ENCODE measurements around the gene EFNA2.

Gene EFNA2

GRCh38 chr19:1249990-1250436 lies 35.7 kb upstream of the EFNA2 start:
- no peak for TF ChIP-seq CTCF (IDR thresholded peaks at IDR 0.05; ENCODE audit: control insufficient read depth, extremely low read depth, insufficient read depth)
- peak overlapping the region; percentile 80 for H3K4me3 ChIP-seq (ENCODE audit: low read depth, low read length)
- no peak for DNase-seq (ENCODE audit: low read depth)

GRCh38 chr19:1250437-1251260 lies 35.0 kb upstream of the EFNA2 start:
- no peak for DNase-seq (ENCODE audit: low read depth)
- peak overlapping the region; percentile 80 for H3K4me3 ChIP-seq (ENCODE audit: low read depth, low read length)
- 0 out of 2 replicates have a peak, but pooled peaks have one; percentile 1 for TF ChIP-seq CTCF (IDR thresholded peaks at IDR 0.05; ENCODE audit: control insufficient read depth, extremely low read depth, insufficient read depth)

- no peak for DNase-seq (ENCODE audit: low read depth)
- H3K4me3 ChIP-seq (ENCODE audit: low read depth, low read length) = peak overlapping the region; percentile 80
- TF ChIP-seq CTCF (IDR thresholded peaks at IDR 0.05; ENCODE audit: control insufficient read depth, extremely low read depth, insufficient read depth) = no peak
Observed at GRCh38 chr19:1251330-1252220, 34.1 kb upstream of the EFNA2 start.

GRCh38 chr19:1252221-1252820 lies 33.4 kb upstream of the EFNA2 start:
- DNase-seq (ENCODE audit: low read depth) = no peak
- no peak for TF ChIP-seq CTCF (IDR thresholded peaks at IDR 0.05; ENCODE audit: control insufficient read depth, extremely low read depth, insufficient read depth)
- H3K4me3 ChIP-seq (ENCODE audit: low read depth, low read length) = peak overlapping the region; percentile 80

GRCh38 chr19:1252821-1253513 lies 32.7 kb upstream of the EFNA2 start:
- H3K4me3 ChIP-seq (ENCODE audit: low read depth, low read length) = peak overlapping the region; percentile 80
- no peak for TF ChIP-seq CTCF (IDR thresholded peaks at IDR 0.05; ENCODE audit: control insufficient read depth, extremely low read depth, insufficient read depth)
- no peak for DNase-seq (ENCODE audit: low read depth)

GRCh38 chr19:1253514-1254080 lies 32.1 kb upstream of the EFNA2 start:
- TF ChIP-seq CTCF (IDR thresholded peaks at IDR 0.05; ENCODE audit: control insufficient read depth, extremely low read depth, insufficient read depth) = no peak
- no peak for DNase-seq (ENCODE audit: low read depth)
- peak overlapping the region; percentile 80 for H3K4me3 ChIP-seq (ENCODE audit: low read depth, low read length)
